Measurements from ENCODE around the gene FCRL2. TPM values are rescaled to one million over a fixed set of nuclear protein-coding genes. Genes with fewer than 3 reads are reported as not detected.

FCRL2 gene, protein sequence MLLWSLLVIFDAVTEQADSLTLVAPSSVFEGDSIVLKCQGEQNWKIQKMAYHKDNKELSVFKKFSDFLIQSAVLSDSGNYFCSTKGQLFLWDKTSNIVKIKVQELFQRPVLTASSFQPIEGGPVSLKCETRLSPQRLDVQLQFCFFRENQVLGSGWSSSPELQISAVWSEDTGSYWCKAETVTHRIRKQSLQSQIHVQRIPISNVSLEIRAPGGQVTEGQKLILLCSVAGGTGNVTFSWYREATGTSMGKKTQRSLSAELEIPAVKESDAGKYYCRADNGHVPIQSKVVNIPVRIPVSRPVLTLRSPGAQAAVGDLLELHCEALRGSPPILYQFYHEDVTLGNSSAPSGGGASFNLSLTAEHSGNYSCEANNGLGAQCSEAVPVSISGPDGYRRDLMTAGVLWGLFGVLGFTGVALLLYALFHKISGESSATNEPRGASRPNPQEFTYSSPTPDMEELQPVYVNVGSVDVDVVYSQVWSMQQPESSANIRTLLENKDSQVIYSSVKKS
- polyA plus RNA-seq, result 52.3 TPM

GRCh38 chr1:157776971-157777391, at the start of gene FCRL2:
Gene FCRL2 (minus strand): TSS chr1:157777132. CDS start chr1:157777073, 59 bp downstream.
- peak within 1 kb of the TSS; percentile 12 to 39 (median 15) for H3K27ac Mint-ChIP-seq
- peaks cover 60 to 80% (median 71%) of the 10 kb centered on the region in 3 donors for H3K4me1 Mint-ChIP-seq
- peaks cover 6% of the 10 kb centered on the region for H3K36me3 Mint-ChIP-seq
- H3K4me3 Mint-ChIP-seq, result peak within 1 kb of the TSS; percentile 78 to 95 (median 94)
- H3K9me3 Mint-ChIP-seq, result no peaks in the 10 kb centered on the region
- no peaks in the 10 kb centered on the region for H3K27me3 Mint-ChIP-seq

DNA sequence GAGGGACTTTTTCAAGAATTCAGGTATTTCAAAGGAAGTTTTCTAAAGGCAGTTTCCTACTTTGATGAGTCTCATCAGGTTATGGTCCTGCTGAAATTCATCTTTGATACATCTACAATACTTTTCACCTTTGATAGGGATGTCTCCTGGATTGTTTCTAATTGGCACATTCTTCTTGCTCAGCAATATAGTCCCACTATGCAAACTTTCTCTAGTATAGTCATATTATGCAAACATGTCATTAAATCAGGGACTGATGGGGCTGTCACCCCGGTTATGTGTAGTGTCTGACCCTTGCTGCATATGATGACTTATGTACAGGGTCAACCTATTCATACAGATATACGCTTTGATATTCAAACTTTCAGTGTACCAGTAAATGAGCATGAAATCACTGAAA, 43.4 kb upstream of the FCRL2 start:
- H3K9me3 Mint-ChIP-seq, result no peaks in the 10 kb centered on the region
- H3K36me3 Mint-ChIP-seq, result peaks cover 10% of the 10 kb centered on the region
- H3K27ac Mint-ChIP-seq, result peak overlapping the region in 1 of 3 donors; percentile 72
- peaks cover 2% of the 10 kb centered on the region for H3K27me3 Mint-ChIP-seq
- H3K4me1 Mint-ChIP-seq, result peaks cover 25 to 30% (median 30%) of the 10 kb centered on the region in 3 donors
- H3K4me3 Mint-ChIP-seq, result no peak overlapping the region

- Mint-ChIP-seq H3K27me3 (peaks cover 2% of the 10 kb centered on the region), H3K4me3 (no peak within 1 kb of the TSS), H3K9me3 (no peaks in the 10 kb centered on the region), H3K27ac (peak within 1 kb of the TSS in 1 of 3 donors; percentile 72), H3K4me1 (peaks cover 28 to 32% (median 32%) of the 10 kb centered on the region in 3 donors), H3K36me3 (peaks cover 10% of the 10 kb centered on the region)
Measured at GRCh38 chr1:157819896-157820295, 43.0 kb upstream of the FCRL2 start, which contains the start of gene FCRL1. Gene FCRL1 (minus strand): TSS chr1:157820120. CDS start chr1:157820037, 83 bp downstream.

DNA sequence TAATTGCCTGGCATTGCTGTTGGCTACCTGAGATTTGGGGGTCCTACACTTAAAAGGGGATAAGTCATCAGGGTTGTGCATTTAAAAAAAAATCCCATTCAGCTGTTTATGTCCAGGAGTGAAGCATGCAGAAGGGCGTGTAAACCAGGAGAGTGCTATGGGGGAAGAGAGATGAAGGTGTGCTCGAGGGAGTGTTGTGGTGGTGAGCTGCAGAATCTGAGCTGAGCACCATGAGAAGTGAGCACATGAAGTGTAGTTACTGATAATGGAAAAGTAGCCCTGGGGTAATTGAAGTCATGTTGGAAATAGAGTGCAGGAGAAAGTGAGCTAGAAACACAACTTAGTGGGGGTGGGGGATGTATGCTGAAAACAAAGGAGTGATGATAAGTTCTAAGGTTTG, 42.3 kb upstream of the FCRL2 start:
- Mint-ChIP-seq H3K4me3 (no peak overlapping the region), H3K27me3 (peaks cover 2% of the 10 kb centered on the region), H3K9me3 (no peaks in the 10 kb centered on the region), H3K36me3 (peaks cover 10% of the 10 kb centered on the region), H3K4me1 (peaks cover 33 to 38% (median 35%) of the 10 kb centered on the region in 3 donors), H3K27ac (no peak overlapping the region)

GRCh38 chr1:157813269-157813668, 36.3 kb upstream of the FCRL2 start:
- peaks cover 48 to 62% (median 60%) of the 10 kb centered on the region in 3 donors for H3K4me1 Mint-ChIP-seq
- H3K9me3 Mint-ChIP-seq, result peaks cover 0 to 3% (median 1%) of the 10 kb centered on the region in 3 donors
- H3K36me3 Mint-ChIP-seq, result peaks cover 33% of the 10 kb centered on the region
- H3K27me3 Mint-ChIP-seq, result no peaks in the 10 kb centered on the region
- peak overlapping the region in 1 of 3 donors; percentile 61 for H3K27ac Mint-ChIP-seq
- H3K4me3 Mint-ChIP-seq, result peak overlapping the region in 1 of 4 donors; percentile 87

GRCh38 chr1:157806431-157807149, 29.7 kb upstream of the FCRL2 start:
- Mint-ChIP-seq H3K4me1 (peaks cover 59 to 70% (median 60%) of the 10 kb centered on the region in 3 donors), H3K9me3 (no peaks in the 10 kb centered on the region), H3K27ac (peak overlapping the region; percentile 87 to 96 (median 95)), H3K36me3 (peaks cover 15% of the 10 kb centered on the region), H3K4me3 (peak overlapping the region; percentile 74 to 88 (median 76)), H3K27me3 (no peaks in the 10 kb centered on the region)

DNA sequence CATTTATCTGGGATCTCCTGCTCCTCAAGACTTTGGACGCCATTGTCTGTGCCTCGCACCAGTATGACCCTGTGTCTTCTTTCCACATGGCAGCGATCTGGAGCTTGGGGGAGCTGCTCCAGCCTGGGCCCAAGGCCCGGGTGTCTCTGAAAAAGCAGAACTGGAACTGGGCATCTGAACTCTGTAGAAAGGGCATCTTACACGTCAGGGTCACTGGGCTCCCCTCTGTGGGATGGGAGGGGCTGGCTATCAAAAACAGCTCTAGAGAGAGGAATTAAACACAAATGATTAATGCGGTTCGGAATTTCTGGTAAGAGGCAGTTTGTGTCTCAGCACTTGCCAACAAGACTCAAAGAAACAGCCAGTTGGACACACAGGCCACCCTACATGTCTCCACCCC, 26.9 kb upstream of the FCRL2 start:
- H3K4me1 Mint-ChIP-seq, result peaks cover 53 to 60% (median 59%) of the 10 kb centered on the region in 3 donors
- H3K36me3 Mint-ChIP-seq, result peaks cover 10% of the 10 kb centered on the region
- H3K27me3 Mint-ChIP-seq, result no peaks in the 10 kb centered on the region
- H3K9me3 Mint-ChIP-seq, result no peaks in the 10 kb centered on the region
- peak overlapping the region in 3 of 4 donors; percentile 56 to 91 (median 67) for H3K4me3 Mint-ChIP-seq
- peak overlapping the region in 2 of 3 donors; percentile 63 to 81 for H3K27ac Mint-ChIP-seq

- H3K27ac Mint-ChIP-seq, result no peak overlapping the region
- H3K36me3 Mint-ChIP-seq, result peaks cover 18% of the 10 kb centered on the region
- H3K27me3 Mint-ChIP-seq, result no peaks in the 10 kb centered on the region
- H3K4me1 Mint-ChIP-seq, result peaks cover 31 to 39% (median 36%) of the 10 kb centered on the region in 3 donors
- H3K4me3 Mint-ChIP-seq, result no peak overlapping the region
- H3K9me3 Mint-ChIP-seq, result no peaks in the 10 kb centered on the region
Measured at GRCh38 chr1:157799996-157800395, 23.1 kb upstream of the FCRL2 start.

DNA sequence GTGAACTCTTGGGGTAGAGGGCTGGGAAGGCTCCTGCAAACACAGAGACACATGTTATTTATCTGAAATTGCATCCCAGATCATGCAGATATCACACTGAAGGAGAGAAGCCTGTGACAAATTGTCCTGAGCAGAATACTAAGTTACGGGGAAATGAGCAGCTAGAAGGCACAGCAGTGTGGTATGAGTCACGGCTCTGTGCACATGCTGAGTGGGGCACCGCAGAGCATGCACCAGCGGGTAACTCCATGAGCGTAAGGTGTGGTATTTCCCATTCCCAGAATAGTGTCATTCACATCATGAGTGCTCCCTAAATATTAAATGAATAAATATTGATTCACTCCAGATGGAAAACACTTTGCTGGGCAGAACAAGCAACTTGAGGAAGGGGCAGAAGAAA, 21.3 kb upstream of the FCRL2 start:
- Mint-ChIP-seq H3K4me3 (peak overlapping the region in 2 of 4 donors; percentile 52 to 60), H3K27ac (no peak overlapping the region), H3K4me1 (peaks cover 16 to 24% (median 21%) of the 10 kb centered on the region in 3 donors), H3K27me3 (no peaks in the 10 kb centered on the region), H3K36me3 (peaks cover 21% of the 10 kb centered on the region), H3K9me3 (peaks cover 0 to 9% (median 3%) of the 10 kb centered on the region in 3 donors)

DNA sequence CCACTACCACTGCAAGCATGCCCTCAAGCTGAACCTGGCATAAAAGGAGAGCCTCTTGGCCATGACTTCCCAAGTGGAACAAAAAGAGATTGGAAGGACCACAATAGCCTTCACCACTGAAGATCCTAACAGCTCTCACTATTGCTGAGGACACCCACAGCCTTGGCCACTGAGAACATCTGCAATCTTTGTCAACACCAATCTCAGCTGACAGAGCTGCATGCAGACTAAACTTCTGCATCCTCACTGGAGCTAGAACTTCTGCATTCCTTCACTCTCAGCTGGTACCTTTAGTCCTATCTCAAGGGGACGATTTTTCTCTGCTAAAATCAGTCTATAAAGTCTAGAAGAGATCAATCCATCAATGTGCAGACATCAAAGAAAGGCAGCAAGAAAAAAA, 8.3 kb upstream of the FCRL2 start:
- peaks cover 0 to 4% (median 0%) of the 10 kb centered on the region in 3 donors for H3K9me3 Mint-ChIP-seq
- H3K4me1 Mint-ChIP-seq, result peaks cover 69 to 76% (median 75%) of the 10 kb centered on the region in 3 donors
- H3K27ac Mint-ChIP-seq, result peak overlapping the region in 2 of 3 donors; percentile 33 to 77
- peak overlapping the region in 3 of 4 donors; percentile 16 to 82 (median 59) for H3K4me3 Mint-ChIP-seq
- no peaks in the 10 kb centered on the region for H3K27me3 Mint-ChIP-seq
- H3K36me3 Mint-ChIP-seq, result peaks cover 8% of the 10 kb centered on the region

- peaks cover 71 to 77% (median 76%) of the 10 kb centered on the region in 3 donors for H3K4me1 Mint-ChIP-seq
- peak overlapping the region in 2 of 3 donors; percentile 33 to 77 for H3K27ac Mint-ChIP-seq
- H3K9me3 Mint-ChIP-seq, result peaks cover 0 to 4% (median 0%) of the 10 kb centered on the region in 3 donors
- H3K27me3 Mint-ChIP-seq, result no peaks in the 10 kb centered on the region
- peaks cover 8% of the 10 kb centered on the region for H3K36me3 Mint-ChIP-seq
- H3K4me3 Mint-ChIP-seq, result peak overlapping the region in 3 of 4 donors; percentile 16 to 82 (median 59)
Measured at GRCh38 chr1:157784801-157785200, 7.9 kb upstream of the FCRL2 start.

DNA sequence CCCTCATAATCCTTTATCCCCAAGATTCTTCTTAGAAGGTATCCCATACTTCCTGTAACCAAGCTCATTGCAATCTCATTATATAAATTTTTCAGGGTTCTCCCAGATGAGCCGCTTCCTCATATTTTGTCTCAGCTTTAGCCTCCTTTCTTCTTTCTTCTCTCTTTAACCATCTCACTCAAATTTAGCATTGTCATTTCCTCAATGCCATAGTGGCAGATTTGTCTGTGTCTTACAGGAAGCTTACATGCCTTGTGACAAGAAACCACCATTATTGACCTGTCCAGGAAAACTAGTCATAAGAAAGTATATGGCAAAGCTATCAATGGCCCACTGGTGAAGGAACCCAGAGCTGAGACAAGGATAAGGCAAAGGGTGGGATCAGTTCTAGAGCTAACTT, 6.0 kb upstream of the FCRL2 start:
- Mint-ChIP-seq H3K27ac (peak overlapping the region; percentile 40 to 84 (median 71)), H3K36me3 (peaks cover 8% of the 10 kb centered on the region), H3K9me3 (peaks cover 0 to 1% (median 0%) of the 10 kb centered on the region in 3 donors), H3K4me3 (peak overlapping the region in 3 of 4 donors; percentile 19 to 61 (median 36)), H3K4me1 (peaks cover 76 to 80% (median 78%) of the 10 kb centered on the region in 3 donors), H3K27me3 (no peaks in the 10 kb centered on the region)

DNA sequence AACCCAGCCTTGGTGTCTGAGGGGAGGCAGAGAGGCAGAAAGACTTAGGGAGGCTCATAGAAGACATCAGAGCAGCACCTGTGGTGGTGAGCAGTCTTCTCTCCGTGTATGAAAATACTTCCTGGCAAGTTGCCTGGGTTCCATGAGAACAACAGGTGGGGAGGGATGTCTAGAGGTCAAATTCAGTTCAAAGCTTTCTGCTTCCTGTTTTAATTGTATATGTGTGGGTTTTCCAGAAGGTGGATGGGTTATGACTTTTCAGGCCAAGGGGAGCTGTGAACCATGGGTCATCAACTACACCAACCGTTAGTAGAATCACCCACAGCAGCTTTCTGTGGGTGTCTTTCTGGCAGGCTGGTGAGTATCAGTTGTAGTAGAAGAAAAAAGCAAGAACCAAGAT, 4.1 kb upstream of the FCRL2 start:
- peak overlapping the region in 3 of 4 donors; percentile 46 to 81 (median 49) for H3K4me3 Mint-ChIP-seq
- H3K9me3 Mint-ChIP-seq, result no peaks in the 10 kb centered on the region
- H3K36me3 Mint-ChIP-seq, result peaks cover 8% of the 10 kb centered on the region
- H3K27ac Mint-ChIP-seq, result peak overlapping the region in 2 of 3 donors; percentile 40 to 65
- no peaks in the 10 kb centered on the region for H3K27me3 Mint-ChIP-seq
- H3K4me1 Mint-ChIP-seq, result peaks cover 75 to 83% (median 79%) of the 10 kb centered on the region in 3 donors

- Mint-ChIP-seq H3K4me1 (peaks cover 50 to 78% (median 63%) of the 10 kb centered on the region in 3 donors), H3K27me3 (no peaks in the 10 kb centered on the region), H3K9me3 (no peaks in the 10 kb centered on the region), H3K4me3 (peak overlapping the region; percentile 78 to 95 (median 94)), H3K36me3 (no peaks in the 10 kb centered on the region), H3K27ac (peak overlapping the region in 1 of 3 donors; percentile 84)
Measured at GRCh38 chr1:157775101-157775870, 1.6 kb downstream of the FCRL2 start.
